ENCODE results near the gene APBA3.

The APBA3 gene

GRCh38 chr19:3745363-3746045 lies 16.0 kb downstream of the APBA3 start:
- DNase-seq = no peak

- no peak for DNase-seq
These were observed 18.0 kb downstream of the APBA3 start for GRCh38 chr19:3743486-3743885.

- DNase-seq = no peak
These were observed 21.1 kb downstream of the APBA3 start for GRCh38 chr19:3740431-3740830.

GRCh38 chr19:3738477-3739220 lies 22.8 kb downstream of the APBA3 start:
- no peak for DNase-seq

GRCh38 chr19:3737487-3738205 lies 23.8 kb downstream of the APBA3 start:
- no peak for DNase-seq

- no peak for DNase-seq
These were observed 25.3 kb downstream of the APBA3 start for GRCh38 chr19:3736106-3736724.

DNA sequence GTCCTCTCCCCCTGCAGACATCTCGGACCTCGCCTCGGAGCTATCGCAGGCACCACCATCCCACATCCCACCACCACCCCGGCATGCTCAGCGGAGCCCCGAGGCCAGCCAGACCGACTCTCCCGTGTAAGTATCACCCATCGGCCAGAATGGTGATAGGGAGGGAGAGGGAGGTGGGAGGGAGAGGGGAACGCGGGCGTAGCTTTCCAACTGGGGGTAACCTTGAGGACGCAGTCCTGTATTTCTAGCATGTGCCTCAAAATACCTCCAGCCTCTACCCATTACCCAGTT lies 27.2 kb downstream of the APBA3 start:
- no peak for DNase-seq

GRCh38 chr19:3733549-3734309 lies 27.8 kb downstream of the APBA3 start:
- DNase-seq = no peak

GRCh38 chr19:3732108-3732507 lies 29.4 kb downstream of the APBA3 start:
- DNase-seq = no peak

GRCh38 chr19:3730457-3730958 lies 31.0 kb downstream of the APBA3 start:
- DNase-seq = no peak

DNA sequence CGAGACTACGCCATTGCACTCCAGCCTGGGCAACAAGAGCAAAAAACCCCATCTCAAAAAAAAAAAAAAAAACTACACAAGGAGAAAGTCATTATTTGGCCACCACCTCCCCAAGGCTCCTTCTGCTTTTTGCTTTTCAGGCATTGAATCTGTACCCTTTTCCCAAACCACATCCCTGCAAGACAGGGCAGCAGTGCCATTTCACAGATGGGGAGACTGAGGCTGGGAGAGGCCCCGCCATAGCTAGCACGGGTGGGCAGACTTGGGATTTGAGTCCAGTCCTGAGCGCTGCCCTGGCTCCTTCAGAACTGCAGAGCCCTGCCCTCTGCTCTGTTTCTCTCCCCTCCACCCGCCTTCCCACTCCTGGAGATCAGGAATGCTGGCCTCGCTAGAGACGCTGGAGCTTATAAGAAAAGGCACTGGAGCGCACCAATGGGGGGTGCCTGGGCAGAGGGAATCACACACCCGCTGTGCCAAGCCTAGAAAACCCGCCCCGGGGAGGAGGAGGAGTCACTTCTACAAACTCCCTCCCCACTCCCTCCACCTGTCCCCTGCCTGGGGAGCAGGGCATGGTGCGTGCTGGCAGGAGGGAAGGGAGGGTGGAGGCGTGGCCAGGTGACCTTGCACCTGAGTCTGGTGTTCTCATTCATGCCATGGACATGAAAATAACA lies 35.7 kb downstream of the APBA3 start:
- DNase-seq = peak; percentile 62

GRCh38 chr19:3725121-3725520 lies 36.4 kb downstream of the APBA3 start:
- no peak for DNase-seq

DNA sequence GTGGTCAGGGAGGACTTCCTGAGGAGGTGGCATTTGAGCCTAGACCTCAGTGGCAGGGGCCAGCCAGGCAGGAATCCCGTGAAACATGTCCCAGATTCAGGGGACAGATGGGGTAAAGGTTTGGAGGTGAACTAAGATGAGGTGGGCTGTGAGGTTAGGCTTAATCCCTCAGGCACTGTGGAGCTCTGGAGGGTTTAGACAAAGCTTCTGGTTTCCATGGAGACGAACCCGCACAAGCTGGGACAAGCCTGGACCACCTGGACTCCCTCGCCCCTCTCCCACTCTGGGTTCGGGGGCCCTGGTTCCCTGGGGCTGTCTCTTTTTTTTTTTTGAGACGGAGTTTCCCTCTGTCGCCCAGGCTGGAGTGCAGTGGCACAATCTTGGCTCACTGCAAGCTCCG lies 37.6 kb downstream of the APBA3 start:
- DNase-seq = no peak

DNA sequence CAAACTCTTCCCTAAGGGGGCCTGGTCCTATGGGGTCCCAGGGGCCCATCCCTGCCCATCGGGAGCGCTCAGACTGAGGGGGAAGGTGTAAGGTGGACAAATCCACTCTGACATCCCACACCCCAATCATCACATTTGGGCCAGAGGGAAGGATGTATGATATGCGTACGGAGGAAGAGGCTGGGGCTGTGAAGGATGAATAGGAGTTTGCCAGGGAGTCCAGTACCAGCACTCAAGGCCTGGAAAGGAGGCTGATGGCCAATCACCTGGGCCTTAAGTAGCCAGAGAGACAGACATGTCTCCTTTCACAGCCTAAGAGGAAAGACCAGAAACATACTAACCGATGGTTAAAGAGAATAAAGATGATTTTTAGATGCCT lies 38.4 kb downstream of the APBA3 start:
- DNase-seq = no peak

DNA sequence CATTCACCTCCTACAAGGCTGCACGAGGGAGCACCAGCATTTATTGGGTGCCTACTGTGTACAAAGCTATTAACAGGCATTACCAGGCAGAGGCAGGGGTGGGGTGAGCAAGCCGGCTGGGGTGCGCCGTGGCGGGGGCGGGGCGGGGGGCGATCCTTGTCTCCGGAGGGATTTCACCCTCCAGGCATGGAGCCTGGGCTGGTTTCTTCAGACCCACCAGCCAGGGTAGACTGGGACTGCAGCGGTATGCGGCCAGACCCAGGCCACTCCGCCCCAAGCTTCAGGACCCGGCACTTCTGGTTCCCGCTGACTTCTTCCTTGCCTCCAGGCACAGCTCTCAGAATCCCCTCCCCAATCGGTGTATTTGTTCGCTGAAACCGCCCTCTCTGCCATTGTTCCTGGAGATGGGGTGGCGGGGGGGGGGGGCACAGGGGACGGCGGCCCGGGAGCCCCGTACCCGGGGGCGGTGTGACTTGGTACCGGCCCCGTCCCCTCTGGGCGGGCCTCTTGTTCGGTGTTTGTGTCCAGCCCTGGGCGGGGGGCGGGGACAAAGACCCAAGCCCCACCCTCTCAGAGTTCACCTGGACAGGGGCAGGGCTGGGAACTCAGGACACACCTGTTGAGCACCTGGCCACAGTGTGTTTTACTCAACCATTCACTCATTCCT lies 38.9 kb downstream of the APBA3 start:
- no peak for DNase-seq

GRCh38 chr19:3721887-3722442 lies 39.5 kb downstream of the APBA3 start:
- no peak for DNase-seq

DNA sequence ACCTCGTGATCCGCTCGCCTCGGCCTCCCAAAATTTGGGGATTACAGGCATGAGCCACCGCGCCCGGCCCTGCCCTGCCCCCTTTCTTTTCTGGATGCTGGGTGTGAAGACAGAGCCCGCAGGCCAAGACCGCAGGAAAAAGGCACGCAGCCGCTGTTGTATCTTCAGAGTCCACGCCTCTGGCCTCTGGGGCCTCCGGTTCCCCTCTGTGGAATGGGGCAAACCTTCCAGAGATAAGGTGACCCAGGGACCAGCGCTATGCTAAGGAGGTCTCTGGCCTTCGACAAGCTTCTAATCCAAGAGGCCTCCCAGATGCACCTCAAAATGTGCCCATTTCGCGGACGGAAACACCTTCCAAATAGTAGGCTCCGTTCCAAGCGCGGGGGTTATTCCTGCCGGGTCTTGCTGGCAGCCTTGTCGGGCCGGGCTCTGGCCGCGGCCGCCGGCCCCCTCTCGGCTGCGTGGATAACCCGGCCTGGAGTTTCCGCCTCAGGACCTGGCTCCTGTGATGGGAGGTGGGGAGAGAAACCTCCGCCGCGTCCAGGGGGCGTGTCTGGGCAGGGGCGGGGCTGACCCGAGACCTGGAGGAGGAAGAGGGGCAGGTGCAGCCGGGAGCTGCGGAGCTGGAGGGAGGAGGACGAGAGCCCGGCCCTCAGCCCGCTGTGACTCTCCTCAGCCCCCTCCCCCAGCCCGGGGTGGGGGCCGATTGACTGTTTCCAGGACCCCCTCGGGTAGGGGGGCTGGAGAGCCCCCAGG lies 40.2 kb downstream of the APBA3 start:
- peak; percentile 45 for DNase-seq

GRCh38 chr19:3720349-3720917 lies 41.1 kb downstream of the APBA3 start:
- DNase-seq = no peak

GRCh38 chr19:3719868-3720267 lies 41.6 kb downstream of the APBA3 start:
- no peak for DNase-seq

DNA sequence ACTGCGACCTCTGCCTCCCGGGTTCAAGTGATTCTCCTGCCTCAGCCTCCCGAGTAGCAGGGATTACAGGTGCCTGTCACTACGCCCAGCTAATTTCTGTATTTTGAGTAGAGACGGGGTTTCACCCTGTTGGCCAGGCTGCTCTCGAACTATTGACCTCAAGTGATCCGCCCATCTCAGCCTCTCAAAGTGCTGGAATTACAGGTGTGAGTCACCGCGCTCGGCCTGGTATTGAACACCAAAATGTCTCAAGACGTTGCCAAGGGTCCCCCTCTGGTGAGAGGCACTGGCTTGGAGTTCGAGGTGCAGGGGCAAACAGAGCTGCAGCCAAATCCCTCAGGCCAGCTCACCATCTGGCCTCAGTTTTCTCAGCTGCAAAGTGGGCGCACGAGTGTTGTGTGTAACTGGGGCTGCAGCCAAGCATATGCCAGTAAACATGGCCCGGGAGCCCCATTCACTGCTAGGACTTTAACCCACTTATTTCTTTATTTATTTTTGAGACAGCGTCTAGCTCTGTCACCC lies 45.3 kb downstream of the APBA3 start:
- no peak for DNase-seq
